ENCODE data around the gene TEX13D. TPM values are rescaled to one million over a fixed set of nuclear protein-coding genes. Genes with fewer than 3 reads are reported as not detected.

TEX13D gene
- total and polyA plus RNA-seq, 2 donors (not counting 3 experiments of a cell fraction or from before 2014, with no cell fraction given): not detected

- BruUV-seq (replicated peaks): no TSS peak
- no peaks in the 10 kb centered on the region for H3K36me3 ChIP-seq (ENCODE audit: control insufficient read depth in 2 of 2, extremely low read depth in 1 of 2, insufficient read depth in 2 of 2, low read length in 2 of 2)
- H2AFZ ChIP-seq (ENCODE audit: low read depth, low read length): no peak overlapping the region
- TF ChIP-seq JUN (IDR thresholded peaks at IDR 0.05; ENCODE audit: borderline replicate concordance, insufficient read depth, insufficient read length, low read depth) (no peak), MYC (IDR thresholded peaks at IDR 0.05; ENCODE audit: low read depth, low read length) (no peak), POLR2A (IDR thresholded peaks at IDR 0.05; ENCODE audit: low read depth, low read length) (no peak), GATA2 (IDR thresholded peaks at IDR 0.05; ENCODE audit: insufficient read depth, insufficient read length, low read depth, low read length) (no peak), EZH2 (IDR thresholded peaks at IDR 0.05; ENCODE audit: borderline replicate concordance, low read depth, low read length, severe bottlenecking) (no peak), CTCF (IDR thresholded peaks at IDR 0.05; ENCODE audit: extremely low read depth in 1 of 2, insufficient read depth in 1 of 2, low read depth in 1 of 2, low read length in 2 of 2) (no peak), MAX (IDR thresholded peaks at IDR 0.05; ENCODE audit: insufficient read depth, insufficient read length) (no peak), POLR2AphosphoS5 (IDR thresholded peaks at IDR 0.05; ENCODE audit: insufficient read depth, low read depth, low read length) (no peak), FOS (IDR thresholded peaks at IDR 0.05; ENCODE audit: borderline replicate concordance, insufficient read depth, low read length) (no peak)
- FAIRE-seq: no peak
- POLR2A ChIA-PET: no interaction called here
- no peaks in the 10 kb centered on the region for H3K79me2 ChIP-seq (ENCODE audit: control insufficient read depth, insufficient read depth, low read length)
- no peak overlapping the region for H3K4me3 ChIP-seq (replicated peaks in 1 of 3; ENCODE audit: insufficient read depth in 1 of 3, low read depth in 1 of 3, low read length in 3 of 3)
- H4K20me1 ChIP-seq (replicated peaks; ENCODE audit: control insufficient read depth, extremely low read depth, insufficient read depth, low read length): no peaks in the 10 kb centered on the region
- H3K4me2 ChIP-seq (ENCODE audit: insufficient read depth, low read length): no peak overlapping the region
- intact Hi-C loops (cut with micrococcal nuclease) (no loop called here), dilution Hi-C loops (cut with MboI; ENCODE audit: extremely low pct_ligation_motif_present, low sequenced_read_pairs) (no loop called here)
- DNase-seq (ENCODE audit: low read depth, low spot score): no peak
- CTCF ChIA-PET: no interaction called here
- H3K9ac ChIP-seq (replicated peaks; ENCODE audit: extremely low read depth, insufficient read depth, low read length): no peak overlapping the region
- H3K27ac ChIP-seq (ENCODE audit: insufficient read depth, low read depth, low read length): no peak overlapping the region
- no peaks in the 10 kb centered on the region for H3K9me1 ChIP-seq (replicated peaks; ENCODE audit: control insufficient read depth, extremely low read depth, insufficient read depth, low read length)
- no peaks in the 10 kb centered on the region for H3K9me3 ChIP-seq (replicated peaks; ENCODE audit: control insufficient read depth, insufficient read depth, low read length)
- H3K27me3 ChIP-seq (ENCODE audit: control insufficient read depth in 2 of 2, insufficient read depth in 2 of 2, low read length in 2 of 2): no peaks in the 10 kb centered on the region
- H3K4me1 ChIP-seq (ENCODE audit: control insufficient read depth, extremely low read depth, insufficient read depth, low read length): no peaks in the 10 kb centered on the region
These were observed 37.3 kb downstream of the TEX13D start for GRCh38 chrX:124369722-124370121.
